ENCODE measurements around the gene FMN1. TPM values are rescaled to one million over a fixed set of nuclear protein-coding genes. Genes with fewer than 3 reads are reported as not detected.

FMN1 gene
- total RNA-seq, 1 experiment from 2014 or later, result 3.9 TPM

DNA sequence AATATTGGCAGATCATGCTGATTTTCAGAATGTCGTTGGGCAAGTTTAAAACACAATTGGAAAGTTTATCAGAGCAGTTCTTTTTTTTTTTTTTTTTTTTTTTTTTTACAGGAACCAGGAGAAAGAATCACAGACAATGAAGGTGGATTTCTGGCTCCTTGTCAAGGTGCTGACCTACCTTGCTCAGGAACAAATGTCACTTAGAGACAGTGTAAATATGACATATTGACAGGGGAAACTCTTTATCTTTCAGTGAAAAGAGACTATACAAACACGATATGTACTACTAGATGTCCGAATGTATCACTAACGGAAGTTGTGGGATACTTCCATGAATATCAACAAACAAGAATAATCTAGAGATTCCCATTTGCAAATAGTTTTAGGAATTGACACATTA lies 237.3 kb downstream of the FMN1 start:
- ATAC-seq, result no peak
- no peak overlapping the region for H3K27ac ChIP-seq (ENCODE audit: low read length)
- TF ChIP-seq SIN3A (IDR thresholded peaks at IDR 0.05; ENCODE audit: borderline replicate concordance, insufficient read depth, low read depth, low read length) (no peak), TCF7L2 (IDR thresholded peaks at IDR 0.05; ENCODE audit: low read depth, low read length) (no peak), POLR2AphosphoS5 (IDR thresholded peaks at IDR 0.05; ENCODE audit: low read depth, low read length) (no peak), REST (IDR thresholded peaks at IDR 0.05; ENCODE audit: insufficient read depth in 1 of 2, low read depth in 2 of 2, low read length in 1 of 2) (no peak)
- TF ChIP-seq, protein P1, sequence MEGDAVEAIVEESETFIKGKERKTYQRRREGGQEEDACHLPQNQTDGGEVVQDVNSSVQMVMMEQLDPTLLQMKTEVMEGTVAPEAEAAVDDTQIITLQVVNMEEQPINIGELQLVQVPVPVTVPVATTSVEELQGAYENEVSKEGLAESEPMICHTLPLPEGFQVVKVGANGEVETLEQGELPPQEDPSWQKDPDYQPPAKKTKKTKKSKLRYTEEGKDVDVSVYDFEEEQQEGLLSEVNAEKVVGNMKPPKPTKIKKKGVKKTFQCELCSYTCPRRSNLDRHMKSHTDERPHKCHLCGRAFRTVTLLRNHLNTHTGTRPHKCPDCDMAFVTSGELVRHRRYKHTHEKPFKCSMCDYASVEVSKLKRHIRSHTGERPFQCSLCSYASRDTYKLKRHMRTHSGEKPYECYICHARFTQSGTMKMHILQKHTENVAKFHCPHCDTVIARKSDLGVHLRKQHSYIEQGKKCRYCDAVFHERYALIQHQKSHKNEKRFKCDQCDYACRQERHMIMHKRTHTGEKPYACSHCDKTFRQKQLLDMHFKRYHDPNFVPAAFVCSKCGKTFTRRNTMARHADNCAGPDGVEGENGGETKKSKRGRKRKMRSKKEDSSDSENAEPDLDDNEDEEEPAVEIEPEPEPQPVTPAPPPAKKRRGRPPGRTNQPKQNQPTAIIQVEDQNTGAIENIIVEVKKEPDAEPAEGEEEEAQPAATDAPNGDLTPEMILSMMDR (IDR thresholded peaks at IDR 0.05), result no peak
- no peak overlapping the region for H3K4me3 ChIP-seq (ENCODE audit: low read depth in 2 of 2, low read length in 2 of 2)
- no peaks in the 10 kb centered on the region for H3K27me3 ChIP-seq (ENCODE audit: control insufficient read depth, insufficient read depth, low read length)
- intact Hi-C loops (cut with micrococcal nuclease; ENCODE audit: unreplicated experiment), result loop anchor here (5.0 to 10.0 kb wide), 2 partner anchors 105 to 292 kb away; no protein-coding TSS in a partner anchor
- in situ Hi-C loops (cut with HindIII; ENCODE audit: low pct_unique_long_range_greater_than_20kb, low sequenced_read_pairs), result no loop called here
- POLR2A ChIA-PET, result no interaction called here
- CTCF ChIA-PET, result no interaction called here
- H3K4me1 ChIP-seq (ENCODE audit: control insufficient read depth, insufficient read depth, low read length), result no peaks in the 10 kb centered on the region
- H3K36me3 ChIP-seq (ENCODE audit: control insufficient read depth, insufficient read depth, low read length), result no peaks in the 10 kb centered on the region
- no peak for DNase-seq (ENCODE audit: low read depth, low spot score)
- H3K9me3 ChIP-seq (ENCODE audit: control insufficient read depth, insufficient read depth, low read depth, low read length), result no peaks in the 10 kb centered on the region
- no TSS peak for BruUV-seq (replicated peaks)

DNA sequence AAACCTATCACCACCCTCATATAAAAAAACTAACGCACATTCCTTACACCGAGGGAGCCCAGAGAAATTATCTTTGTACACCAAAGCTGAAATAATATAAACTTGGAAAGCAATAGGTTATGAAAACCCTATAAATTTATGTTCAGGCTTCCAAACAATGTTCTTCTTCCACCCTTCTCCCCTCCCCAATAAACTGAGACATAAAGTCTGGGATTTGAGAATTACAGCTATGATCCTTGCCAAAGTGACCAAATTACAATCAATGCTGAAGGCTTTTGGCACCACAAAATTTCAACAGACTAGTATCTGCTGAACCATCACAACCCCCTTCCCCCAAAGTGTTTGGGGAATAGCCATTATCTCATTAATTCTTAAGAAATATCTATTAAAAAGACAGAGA lies 237.8 kb downstream of the FMN1 start:
- ATAC-seq (no peak), DNase-seq (ENCODE audit: low read depth, low spot score) (no peak)
- TF ChIP-seq TCF7L2 (IDR thresholded peaks at IDR 0.05; ENCODE audit: low read depth, low read length), result no peak
- no peak for TF ChIP-seq POLR2AphosphoS5 (IDR thresholded peaks at IDR 0.05; ENCODE audit: low read depth, low read length)
- TF ChIP-seq, protein P1 (IDR thresholded peaks at IDR 0.05), result no peak
- no peak for TF ChIP-seq REST (IDR thresholded peaks at IDR 0.05; ENCODE audit: insufficient read depth in 1 of 2, low read depth in 2 of 2, low read length in 1 of 2)
- no peak for TF ChIP-seq SIN3A (IDR thresholded peaks at IDR 0.05; ENCODE audit: borderline replicate concordance, insufficient read depth, low read depth, low read length)
- Histone ChIP-seq H3K27ac (ENCODE audit: low read length) (no peak overlapping the region), H3K36me3 (ENCODE audit: control insufficient read depth, insufficient read depth, low read length) (no peaks in the 10 kb centered on the region), H3K4me3 (ENCODE audit: low read depth in 2 of 2, low read length in 2 of 2) (no peak overlapping the region), H3K27me3 (ENCODE audit: control insufficient read depth, insufficient read depth, low read length) (no peaks in the 10 kb centered on the region), H3K9me3 (ENCODE audit: control insufficient read depth, insufficient read depth, low read depth, low read length) (no peaks in the 10 kb centered on the region), H3K4me1 (ENCODE audit: control insufficient read depth, insufficient read depth, low read length) (no peaks in the 10 kb centered on the region)
- CTCF ChIA-PET, result interaction anchor here (0.9 to 1.4 kb wide), 2 partner anchors 20 to 113 kb away, joined by 4 to 8 read pairs; no protein-coding TSS in a partner anchor
- POLR2A ChIA-PET, result no interaction called here
- intact Hi-C loops (cut with micrococcal nuclease; ENCODE audit: unreplicated experiment), result loop anchor here (5.0 to 10.0 kb wide), 2 partner anchors 104 to 292 kb away; no protein-coding TSS in a partner anchor
- BruUV-seq (replicated peaks), result no TSS peak
- in situ Hi-C loops (cut with HindIII; ENCODE audit: low pct_unique_long_range_greater_than_20kb, low sequenced_read_pairs), result no loop called here
